HG03521 (cell line): ENCODE data around the gene ANKAR.
"Not testable (repeated sequence)": the region's sequence is repeated elsewhere in the genome, so short reads cannot be mapped to it uniquely, and the experiment has no call there.

Experiments used
- ATAC-seq: cut with Tn5 transposase; IDR thresholded peaks from one replicate; pipeline ENCODE4 v1.9.1; 2021; ENCODE audit warnings: mild to moderate bottlenecking, moderate library complexity; ENCODE audit not compliant: unreplicated experiment

Gene ANKAR

DNA sequence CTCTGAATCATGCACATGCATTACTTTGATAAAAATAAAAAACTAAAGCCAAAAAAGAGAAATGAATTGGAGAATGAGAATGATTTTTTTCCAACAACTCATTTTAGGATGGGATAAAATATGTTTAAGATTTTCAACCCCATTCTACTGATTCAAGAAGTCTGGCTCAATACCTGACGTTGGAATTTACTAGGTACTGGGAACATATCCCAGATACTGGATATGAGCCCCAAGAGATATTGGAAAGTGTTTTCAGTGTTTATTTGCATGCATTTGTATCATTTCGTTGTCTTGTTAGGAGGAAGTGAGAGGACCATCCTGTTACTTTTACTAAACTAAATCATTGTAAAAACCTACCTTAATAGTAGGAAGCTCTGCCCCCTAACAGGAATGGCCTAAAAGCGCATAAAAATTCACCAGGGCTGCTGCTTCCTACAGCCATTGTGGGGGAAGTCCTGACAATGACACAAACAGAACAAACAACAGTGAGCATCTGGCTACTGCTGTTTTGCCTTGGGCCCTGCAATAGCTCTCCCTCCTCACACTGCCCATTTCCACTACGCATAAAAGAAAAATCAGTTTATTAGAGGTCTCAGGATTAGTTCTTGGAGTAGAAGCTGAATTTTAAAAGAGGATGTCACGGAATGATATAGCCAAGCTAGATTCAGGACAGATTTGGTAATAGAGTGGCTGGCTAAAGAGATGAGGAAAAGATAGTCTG, 35.2 kb downstream of the ANKAR start:
- ATAC-seq, result no peak

DNA sequence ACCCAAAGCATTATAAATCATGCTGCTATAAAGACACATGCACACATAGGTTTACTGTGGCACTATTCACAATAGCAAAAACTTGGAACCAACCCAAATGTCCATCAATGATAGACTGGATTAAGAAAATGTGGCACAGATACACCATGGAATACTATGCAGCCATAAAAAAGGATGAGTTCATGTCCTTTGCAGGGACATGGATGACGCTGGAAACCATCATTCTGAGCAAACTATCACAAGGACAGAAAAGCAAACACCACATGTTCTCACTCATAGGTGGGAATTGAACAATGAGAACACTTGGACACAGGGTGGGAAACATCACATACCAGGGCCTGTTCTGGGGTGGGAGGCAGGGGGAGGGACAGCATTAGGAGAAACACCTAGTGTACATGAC, 43.1 kb downstream of the ANKAR start:
- ATAC-seq, result not testable (repeated sequence)

DNA sequence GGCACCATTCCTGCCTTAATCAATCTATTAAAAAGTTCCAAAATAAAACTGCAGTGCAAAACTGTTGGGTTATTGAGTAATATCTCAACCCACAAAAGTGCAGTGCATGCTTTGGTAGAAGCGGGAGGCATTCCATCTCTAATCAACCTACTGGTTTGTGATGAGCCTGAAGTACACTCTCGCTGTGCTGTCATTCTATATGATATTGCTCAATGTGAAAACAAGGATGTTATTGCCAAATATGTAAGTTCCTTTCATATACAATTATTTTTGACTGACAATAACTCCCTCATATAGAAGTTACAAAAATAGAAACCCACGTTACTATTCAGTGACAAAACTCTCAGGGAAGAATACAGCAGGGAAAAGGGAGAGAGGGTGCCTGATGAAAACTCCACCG, 45.1 kb downstream of the ANKAR start:
- ATAC-seq, result no peak

- ATAC-seq, result no peak
These were observed 48.7 kb downstream of the ANKAR start for GRCh38 chr2:189723192-189723591.
